GM18502 (cell line): ENCODE data around the gene NDST3.
"Not testable (repeated sequence)": the region's sequence is repeated elsewhere in the genome, so short reads cannot be mapped to it uniquely, and the experiment has no call there.

Experiments used
- ATAC-seq: cut with Tn5 transposase; IDR thresholded peaks from one replicate; pipeline ENCODE4 v1.9.1; 2021; ENCODE audit warnings: mild to moderate bottlenecking; ENCODE audit not compliant: unreplicated experiment, poor library complexity

The NDST3 gene

DNA sequence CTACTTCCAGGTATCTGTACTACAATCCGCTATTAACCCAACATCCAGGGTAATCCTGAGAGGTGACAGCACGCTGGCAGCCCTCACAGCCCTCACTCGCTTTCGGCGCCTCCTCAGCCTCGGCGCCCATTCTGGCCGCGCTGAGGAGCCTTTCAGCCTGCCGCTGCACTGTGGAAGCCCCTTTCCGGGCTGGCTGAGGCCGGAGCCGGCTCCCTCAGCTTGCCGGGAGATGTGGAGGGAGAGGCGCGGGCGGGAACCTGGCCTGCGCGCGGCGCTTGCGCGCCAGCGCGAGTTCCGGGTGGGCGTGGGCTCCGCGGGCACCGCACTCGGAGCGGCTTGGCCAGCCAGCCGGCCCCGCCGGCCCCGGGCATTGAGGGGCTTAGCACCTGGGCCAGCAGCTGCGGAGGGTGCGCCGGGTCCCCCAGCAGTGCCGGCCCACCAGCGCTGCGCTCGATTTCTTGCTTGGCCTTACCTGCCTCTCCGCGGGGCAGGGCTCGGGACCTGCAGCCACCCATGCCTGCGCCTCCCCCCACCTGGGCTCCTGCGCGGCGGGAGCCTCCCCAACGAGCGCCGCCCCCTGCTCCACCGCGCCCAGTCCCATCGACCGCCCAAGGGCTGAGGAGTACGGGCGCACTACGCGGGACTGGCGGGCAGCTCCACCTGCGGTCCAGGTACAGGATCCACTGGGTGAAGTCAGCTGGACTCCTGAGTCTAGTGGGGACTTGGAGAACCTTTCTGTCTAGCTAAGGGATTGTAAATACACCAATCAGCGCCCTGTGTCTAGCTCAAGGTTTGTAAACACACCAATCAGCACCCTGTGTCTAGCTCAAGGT is 231.2 kb downstream of the NDST3 start:
- peak; percentile 37 for ATAC-seq

DNA sequence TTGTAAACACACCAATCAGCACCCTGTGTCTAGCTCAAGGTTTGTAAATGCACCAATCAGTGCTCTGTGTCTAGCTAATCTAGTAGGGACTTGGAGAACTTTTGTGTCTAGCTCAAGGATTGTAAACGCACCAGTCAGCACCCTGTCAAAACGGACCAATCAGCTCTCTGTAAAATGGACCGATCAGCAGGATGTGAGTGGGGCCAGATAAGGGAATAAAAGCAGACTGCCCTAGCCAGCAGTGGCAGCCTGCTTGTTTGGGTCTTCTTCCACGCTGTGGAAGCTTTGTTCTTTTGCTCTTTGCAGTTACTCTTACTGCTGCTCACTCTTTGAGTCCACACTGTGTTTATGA is 231.8 kb downstream of the NDST3 start:
- ATAC-seq, result not testable (repeated sequence)

DNA sequence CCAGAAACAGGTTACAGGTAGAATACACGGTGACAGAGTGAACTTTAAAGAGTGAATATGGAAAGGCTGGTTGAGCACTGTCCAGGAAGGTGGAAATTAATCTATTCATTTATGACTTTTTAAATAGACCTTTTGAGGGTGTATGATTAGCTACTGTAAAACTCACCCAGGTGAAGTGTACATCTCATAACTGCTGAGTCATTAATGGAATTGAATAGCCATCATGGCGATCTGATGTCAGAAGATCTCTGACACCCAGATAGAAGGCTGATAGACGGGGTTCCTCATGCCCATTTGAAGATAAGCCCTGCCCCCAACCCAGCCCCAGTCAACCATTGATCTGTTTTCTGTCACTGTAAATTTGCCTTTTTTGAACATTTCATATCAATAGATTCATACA is 234.5 kb downstream of the NDST3 start:
- peak; percentile 43 for ATAC-seq

DNA sequence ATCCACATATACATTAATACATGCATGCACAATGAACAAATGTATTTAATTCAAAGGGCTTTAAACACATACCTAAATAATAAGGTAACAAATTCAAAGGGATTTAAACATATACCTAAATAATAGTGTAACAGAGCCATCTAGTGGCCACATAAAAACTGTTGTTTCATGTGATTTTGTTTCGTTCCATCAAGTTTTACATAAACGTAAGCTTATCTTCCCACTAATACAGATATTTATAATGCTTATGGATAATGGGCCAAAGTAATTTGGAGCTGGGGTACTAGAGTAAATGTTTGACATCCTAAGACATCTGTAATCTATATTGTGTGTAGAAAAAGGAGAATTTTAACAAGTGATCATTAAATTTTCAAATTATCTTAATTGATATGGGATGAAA is 236.2 kb downstream of the NDST3 start:
- peak; percentile 52 for ATAC-seq

DNA sequence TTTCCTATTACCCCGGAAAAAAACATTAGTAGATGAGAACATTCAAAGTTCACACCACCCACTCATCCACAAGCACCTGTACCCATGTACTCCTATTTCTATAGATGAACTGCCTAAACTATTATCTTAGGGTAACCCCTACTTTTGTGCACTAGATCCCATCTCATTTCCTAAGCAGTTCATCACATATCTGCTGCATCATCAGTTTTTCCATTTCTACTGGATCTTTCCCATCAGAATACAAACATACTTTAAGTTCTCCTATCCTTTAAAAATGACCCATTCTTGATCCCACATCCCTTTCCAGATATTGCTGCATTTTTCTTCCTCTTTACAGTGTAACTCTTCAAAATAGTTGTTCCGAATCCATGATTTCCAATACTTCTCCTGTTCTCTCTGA is 237.5 kb downstream of the NDST3 start:
- no peak for ATAC-seq

DNA sequence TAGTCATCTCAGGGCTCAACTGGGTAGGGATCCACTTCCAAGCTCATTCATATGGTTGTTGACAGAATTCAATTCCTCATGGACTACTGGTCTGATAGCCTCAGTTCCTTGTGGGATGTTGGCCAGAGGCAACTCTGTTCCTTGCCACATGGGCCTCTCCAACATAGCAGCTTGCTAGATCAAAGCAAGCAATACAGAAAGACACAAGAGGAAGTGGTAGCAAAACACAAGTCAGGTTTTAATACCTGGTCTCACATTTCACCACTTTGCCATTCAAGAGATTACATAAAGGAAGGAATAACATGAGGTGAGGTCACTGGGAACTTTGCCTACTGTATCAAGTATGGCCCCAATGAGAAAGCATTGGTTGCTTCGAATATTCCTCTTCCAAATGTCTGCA is 239.4 kb downstream of the NDST3 start:
- ATAC-seq, result no peak

DNA sequence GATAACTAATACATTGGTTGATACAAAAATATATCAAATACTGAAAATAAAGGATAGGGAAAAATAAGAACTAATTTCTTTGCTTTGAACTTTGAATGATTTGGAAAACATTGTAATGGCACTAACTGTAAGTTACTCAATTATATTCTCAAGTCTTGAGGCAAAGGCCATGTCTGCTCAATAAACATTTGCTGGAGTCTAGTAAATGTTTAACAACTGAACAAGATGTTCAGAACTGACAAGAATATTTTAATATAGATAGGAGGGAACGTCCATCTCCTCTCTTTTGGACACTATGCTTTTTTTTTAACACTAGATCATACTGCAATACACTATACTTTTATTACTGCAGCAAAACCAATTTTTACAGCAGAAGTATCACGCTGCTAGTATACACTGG is 242.3 kb downstream of the NDST3 start:
- ATAC-seq, result no peak

DNA sequence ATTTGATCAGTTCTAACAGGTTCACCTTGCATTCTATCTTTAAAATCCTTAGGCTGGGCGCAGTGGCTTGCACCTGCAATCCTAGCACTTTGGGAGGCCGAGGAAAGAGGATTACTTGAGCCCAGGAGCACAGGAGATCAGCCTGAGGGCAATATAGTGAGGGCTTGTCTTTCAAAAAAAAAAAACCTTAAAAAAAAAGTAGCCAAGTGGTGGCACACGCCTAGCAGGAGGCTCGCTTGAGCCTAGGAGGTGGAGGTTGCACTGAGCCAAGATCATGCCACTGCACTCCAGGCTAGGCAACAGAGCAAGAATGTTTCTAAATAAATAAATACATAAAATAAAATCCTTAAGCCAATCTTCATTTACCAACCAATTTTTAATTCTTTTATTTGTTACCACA is 243.0 kb downstream of the NDST3 start:
- no peak for ATAC-seq

DNA sequence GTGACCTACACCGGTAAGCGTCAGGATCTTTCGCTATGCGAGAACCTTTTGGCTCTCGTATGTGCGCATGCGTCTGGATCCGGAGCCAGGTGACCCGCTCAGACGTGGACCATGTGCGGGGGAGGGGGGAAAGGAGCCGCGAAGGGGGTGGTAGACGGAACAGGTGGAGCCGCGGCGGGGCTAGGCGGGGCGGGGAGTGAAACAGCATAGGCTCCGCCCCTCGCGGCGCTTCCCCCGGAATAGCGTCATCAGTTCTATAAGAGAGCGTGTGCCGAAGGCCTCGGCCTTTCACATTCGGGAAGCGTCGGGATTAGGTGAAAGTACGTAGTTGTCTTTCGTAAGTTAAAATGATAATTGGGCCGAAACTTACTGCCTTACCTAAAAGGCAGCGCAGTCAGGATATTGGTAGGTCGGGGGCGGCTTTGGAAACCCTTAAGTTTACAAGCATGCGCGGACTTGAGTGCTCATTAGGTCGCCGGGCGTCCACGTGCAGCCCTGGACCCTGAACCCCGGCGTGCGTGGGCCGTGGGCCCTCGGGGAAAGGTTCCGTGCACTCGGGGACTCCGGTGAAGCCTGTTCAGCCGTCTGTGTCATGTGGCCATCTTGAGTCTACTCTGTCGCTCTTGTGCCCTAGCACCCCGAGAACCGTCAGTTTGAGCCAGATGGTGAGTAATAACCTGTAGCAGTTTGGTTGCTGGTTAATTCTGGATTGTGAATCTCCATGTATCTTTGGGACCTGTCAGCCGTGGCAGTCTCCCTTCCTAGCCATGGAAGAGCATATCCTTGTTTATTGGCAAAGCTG is 244.4 kb downstream of the NDST3 start:
- ATAC-seq, result peak; percentile 81

DNA sequence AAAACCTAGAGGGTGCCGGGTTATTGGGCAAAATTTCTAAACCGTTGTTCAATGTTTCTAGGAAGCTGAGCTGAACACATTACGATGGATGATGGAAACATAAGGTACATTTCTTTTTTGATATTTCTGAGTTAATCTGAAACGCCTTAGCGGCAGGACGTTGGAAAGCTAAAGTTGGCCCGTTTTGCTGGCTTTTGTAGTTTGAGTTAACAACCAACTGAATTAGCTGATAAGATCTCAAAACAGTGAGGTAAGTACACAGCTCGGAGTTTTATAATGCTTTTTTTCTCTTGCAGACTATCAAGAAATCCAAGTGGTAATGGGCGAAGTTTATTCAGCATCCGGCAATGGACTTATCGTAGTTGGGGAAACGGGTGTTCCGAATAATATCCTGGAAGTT is 245.0 kb downstream of the NDST3 start:
- ATAC-seq, result no peak

DNA sequence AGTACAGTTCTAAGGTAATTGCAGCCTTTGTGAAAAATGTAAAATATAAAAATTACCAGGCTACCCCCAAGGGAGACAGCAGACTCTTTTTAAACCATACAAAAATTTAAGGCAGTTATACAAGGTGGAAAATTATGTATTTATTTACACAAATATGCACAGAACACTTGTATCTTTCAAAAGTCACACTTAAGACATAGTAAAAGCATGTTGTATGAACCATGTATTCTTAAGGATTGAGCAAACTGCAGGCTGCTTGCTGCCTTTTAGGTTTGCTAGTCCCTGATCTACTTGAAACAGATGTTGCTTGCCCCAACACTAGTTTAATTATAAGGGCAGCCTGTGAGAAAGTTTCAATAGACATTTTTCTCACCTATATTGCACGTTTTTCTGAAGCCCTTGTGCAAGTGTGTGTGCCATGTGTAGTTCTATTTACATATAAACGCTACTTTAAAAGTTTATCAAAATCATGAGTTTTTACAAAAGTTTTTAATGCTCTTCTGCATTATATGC is 245.7 kb downstream of the NDST3 start:
- ATAC-seq, result no peak

DNA sequence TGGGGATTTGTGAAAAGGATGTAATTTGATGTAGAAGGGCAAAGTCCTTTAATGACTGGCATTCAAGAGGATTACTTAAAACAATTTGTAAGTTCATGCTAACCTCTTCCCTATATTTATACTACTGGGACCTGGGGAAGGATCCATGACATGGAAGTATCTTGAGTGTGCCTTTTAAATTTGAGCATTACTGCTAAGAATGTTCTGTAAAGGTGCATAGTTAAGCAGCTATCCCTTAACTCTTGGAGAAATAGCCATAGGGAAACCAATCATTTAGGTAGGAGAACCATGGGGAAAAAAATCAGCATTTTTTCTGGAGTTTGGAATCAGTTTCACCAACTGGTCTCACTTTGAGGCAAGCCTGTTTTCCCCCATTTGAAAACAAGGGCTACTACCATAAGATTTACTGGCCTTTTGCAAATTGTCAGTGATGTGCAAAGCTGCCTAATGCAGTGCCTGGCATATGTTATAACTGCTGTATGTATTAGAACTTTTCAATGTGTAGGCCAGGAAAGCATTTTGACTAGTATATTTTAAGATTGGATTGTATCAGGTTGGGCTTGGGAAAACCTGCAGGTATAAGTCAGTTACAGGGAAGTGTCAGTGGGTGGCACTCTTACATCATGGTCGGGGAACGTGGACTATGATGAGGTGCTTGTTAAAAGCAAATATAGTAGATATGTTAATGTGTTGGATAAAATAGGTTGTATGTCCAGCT is 246.4 kb downstream of the NDST3 start:
- ATAC-seq, result peak; percentile 17

DNA sequence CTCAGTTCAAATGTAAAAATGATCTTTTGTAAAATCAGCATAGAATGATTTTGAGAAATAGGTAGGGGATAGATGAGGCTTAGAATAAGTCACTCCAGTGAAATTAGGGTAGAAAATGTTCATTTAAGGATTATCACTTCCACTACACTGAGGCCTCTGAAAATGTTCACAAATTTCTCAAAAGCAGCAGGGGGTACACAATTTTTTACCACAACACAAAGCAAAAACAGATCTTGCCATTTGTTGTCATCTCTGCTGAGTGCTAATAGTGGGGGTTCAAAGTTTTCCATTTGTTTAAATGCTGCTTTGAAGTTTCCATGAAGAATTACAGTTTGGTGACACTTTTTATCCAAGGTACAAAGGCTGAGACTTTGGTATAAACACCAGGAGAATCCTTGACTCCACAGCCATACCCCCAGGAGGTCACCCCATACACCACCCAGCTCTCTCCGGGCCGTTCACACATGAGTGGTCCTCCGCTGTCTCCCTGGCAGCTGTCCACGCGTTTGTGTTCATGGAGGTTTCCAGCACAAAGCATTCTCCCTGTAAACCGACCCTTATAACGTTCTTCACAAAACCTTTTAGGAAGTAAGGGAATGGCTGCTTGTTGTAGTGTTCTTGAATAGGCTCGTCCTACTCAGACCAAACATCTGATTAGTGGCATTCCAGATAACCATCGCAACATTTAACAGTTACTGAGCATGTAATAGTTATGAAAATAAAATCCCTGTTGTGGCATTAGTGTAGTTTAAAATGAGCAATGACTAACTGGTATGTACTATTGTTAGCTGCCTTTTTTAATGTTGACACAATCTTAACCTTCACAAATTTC is 247.5 kb downstream of the NDST3 start:
- ATAC-seq, result no peak

DNA sequence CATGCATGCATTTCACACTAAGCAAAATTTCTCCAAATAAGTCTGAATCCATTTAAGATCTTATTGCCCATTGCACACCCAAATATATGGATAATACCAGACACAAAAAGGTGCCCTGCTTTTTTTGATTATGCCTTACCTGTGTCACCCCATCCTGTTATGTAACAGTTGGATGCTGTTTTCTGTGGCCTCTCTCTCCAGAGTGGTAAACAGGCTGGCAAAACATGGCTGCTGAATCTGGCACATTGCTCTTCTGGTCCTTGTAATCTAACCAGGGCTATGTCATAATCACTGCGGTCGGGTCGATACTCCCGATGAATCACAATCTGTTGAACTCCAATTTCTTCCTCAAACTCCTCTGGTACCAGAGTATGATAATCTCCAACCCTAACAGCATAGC is 248.4 kb downstream of the NDST3 start:
- no peak for ATAC-seq

DNA sequence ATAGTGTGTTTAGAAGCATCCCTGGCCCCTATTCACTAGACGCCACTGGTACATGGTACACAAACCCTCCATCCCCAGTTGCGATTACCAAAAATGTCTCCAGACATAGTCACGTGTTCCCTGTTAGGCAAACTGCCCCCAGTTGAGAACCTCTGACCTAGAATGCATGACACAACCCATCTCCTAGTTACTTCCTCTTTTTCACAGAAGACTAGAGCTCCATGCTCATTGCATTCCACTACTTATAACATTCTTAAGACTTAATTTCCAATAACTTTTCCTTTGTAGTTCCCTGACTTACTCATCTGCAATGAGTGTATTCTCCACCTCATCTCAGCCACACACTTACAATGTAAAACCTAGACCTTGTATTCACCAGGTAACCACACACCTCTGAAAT is 249.9 kb downstream of the NDST3 start:
- ATAC-seq, result peak; percentile 60

DNA sequence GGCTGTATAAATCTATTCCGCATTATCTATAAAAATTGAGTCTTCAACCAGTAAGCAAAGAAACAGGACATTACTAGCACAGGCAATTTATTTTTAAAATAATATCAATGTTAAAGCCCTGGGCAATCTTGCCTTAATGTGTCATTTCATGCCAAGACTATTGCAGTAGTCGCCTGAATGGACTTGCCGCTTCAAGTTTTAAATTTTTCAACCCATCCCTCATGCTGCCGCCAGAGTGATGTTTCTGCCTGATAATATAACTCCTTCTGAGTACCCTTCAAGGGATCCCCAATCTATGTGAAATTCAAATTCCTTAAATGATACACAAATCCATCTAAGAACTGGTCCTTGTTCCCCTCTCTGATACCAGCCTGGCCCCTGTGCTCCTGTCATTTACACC is 251.6 kb downstream of the NDST3 start:
- ATAC-seq, result no peak

DNA sequence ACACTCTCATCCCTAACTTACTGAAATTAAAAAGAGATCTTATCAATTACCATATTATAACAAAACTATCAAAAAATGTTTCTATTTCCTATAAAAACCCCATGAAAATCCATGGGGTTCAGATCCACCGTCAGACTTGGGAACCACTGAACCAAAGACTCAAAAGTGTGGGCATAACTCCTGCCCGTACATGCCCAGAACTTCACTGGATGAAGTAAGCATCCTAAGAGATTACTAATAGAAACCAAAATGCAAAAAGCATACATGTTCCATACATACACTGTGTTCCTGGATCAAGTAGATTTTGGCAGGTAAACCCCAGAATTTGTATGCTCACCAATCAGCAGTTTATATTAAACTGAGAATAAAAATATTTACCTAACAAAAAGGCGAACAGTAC is 252.4 kb downstream of the NDST3 start:
- ATAC-seq, result no peak

DNA sequence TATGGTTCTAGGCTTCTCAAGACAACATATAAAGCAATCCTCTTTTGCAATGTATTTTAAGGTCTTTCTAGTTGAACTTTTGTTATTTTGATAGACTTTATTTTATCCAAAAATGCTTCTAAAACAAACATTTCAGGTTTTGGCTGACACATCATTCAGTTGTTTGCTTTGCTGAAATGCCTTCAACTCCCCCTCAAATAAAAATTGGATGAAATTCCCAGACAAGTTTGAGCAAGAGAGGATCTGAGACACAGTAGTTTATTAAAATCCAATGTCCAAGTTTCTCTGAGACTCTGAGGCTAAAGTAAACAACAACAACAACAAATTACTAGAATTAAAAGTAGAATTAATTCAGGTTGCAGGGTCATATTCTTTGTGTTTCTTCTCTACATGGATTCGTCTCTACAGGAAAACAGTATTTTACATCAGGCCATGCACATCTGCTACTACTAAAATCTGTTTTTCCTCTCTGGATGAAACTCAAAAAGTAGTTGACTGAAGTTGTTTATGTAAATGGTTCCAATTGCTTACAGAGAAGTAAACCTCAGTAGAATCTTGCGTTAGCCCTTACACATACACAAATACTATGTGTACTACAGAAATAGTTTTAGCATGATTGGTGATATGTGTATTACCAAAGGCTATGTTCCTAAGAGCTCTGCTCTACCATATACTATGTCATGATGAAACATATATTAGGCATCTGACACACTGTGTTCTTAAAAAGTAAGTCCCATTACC is 253.6 kb downstream of the NDST3 start:
- ATAC-seq, result no peak

DNA sequence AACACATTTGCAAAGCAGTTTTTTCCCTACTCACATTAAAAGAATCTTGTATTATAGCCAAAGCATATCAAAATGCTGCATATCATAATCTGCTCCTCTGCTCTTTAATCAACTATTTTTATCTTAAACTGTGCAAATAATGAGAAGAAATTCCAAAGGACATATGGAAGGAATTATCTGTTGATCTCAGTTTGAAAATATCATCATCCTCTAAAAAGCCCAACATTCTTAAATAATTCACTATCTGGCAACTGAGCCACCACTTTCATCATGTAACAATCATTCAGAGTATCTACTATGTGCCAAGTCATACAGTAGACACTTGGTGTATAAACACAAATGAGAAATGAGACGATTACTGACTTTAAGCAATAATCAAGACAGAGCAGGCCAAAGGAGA is 255.5 kb downstream of the NDST3 start:
- no peak for ATAC-seq
